IMR-90 (cell line): ENCODE measurements around the gene SEMA6C. TPM values are rescaled to one million over a fixed set of nuclear protein-coding genes. Genes with fewer than 3 reads are reported as not detected.
"Not testable (repeated sequence)": the region's sequence is repeated elsewhere in the genome, so short reads cannot be mapped to it uniquely, and the experiment has no call there.

Experiments used
- ATAC-seq: fragments of 200-7000 bp; cut with Tn5 transposase; 2 replicates; pipeline ENCODE4 v1.9.1; 2020; ENCODE audit warnings: low read depth, mild to moderate bottlenecking, moderate library complexity
- BruUV-seq: library from RNA; stranded (reverse); fragments of 400-500 nt; replicated peaks from 2 replicates; lab custom pipeline; 2021; lab: Mats Ljungman, UMichigan
- CTCF ChIA-PET: fragments of 300-600 bp; formaldehyde crosslinking; extraction: SDS; loops from one replicate; lab custom pipeline; 2021; ENCODE audit warnings: antibody characterized with exemption; lab: Yijun Ruan, JAX
- POLR2A ChIA-PET: fragments of 300-600 bp; sonication (Branson Sonifier 250); formaldehyde crosslinking; loops from one replicate; lab custom pipeline; 2022; ENCODE audit warnings: antibody characterized with exemption; ENCODE audit not compliant: unreplicated experiment; lab: Charles Lee
- DNase-seq: peaks from one replicate; pipeline ENCODE4 v3.0.0; 2013
- H2AFZ ChIP-seq: replicated peaks from 2 replicates; pipeline ENCODE3; 2013; ENCODE audit warnings: low read length, mild to moderate bottlenecking; ENCODE audit not compliant: poor library complexity
- H2AK5ac ChIP-seq: 2 replicates; pipeline ENCODE4 v1.6.1; 2013; ENCODE audit warnings: low read depth, low read length, inconsistent platforms
- H2AK9ac ChIP-seq: replicated peaks from 2 replicates; pipeline ENCODE3; 2013; ENCODE audit warnings: mild to moderate bottlenecking, low read depth, low read length, moderate library complexity; ENCODE audit not compliant: poor library complexity
- H2BK120ac ChIP-seq: 2 replicates; pipeline ENCODE4 v1.6.1; 2013; ENCODE audit warnings: low read depth, low read length, inconsistent platforms
- H2BK15ac ChIP-seq: 3 replicates; pipeline ENCODE4 v1.6.1; 2013; ENCODE audit warnings: low read depth, low read length, inconsistent platforms
- H2BK20ac ChIP-seq: 2 replicates; pipeline ENCODE4 v1.6.1; 2013; ENCODE audit warnings: low read depth, mild to moderate bottlenecking, inconsistent platforms, low read length, moderate library complexity
- H2BK5ac ChIP-seq: 2 replicates; pipeline ENCODE4 v1.6.1; 2013; ENCODE audit warnings: mild to moderate bottlenecking, low read depth, low read length, inconsistent platforms; ENCODE audit not compliant: poor library complexity, severe bottlenecking
- H3K14ac ChIP-seq: replicated peaks from 2 replicates; pipeline ENCODE4 v1.6.1; 2013; ENCODE audit warnings: low read depth, low read length, inconsistent platforms
- H3K18ac ChIP-seq: 2 replicates; pipeline ENCODE4 v1.6.1; 2013; ENCODE audit warnings: low read depth, low read length, control low read depth
- H3K23ac ChIP-seq: 2 replicates; pipeline ENCODE4 v1.6.1; 2013; ENCODE audit warnings: low read depth, low read length, inconsistent platforms
- H3K27ac ChIP-seq: 2 replicates; pipeline ENCODE4 v1.5.1; 2013; ENCODE audit warnings: mild to moderate bottlenecking, control low read depth, low read length; ENCODE audit not compliant: insufficient read depth
- H3K27me3 ChIP-seq: 2 replicates; pipeline ENCODE4 v1.6.1; 2013; ENCODE audit warnings: low read length; ENCODE audit not compliant: control insufficient read depth, insufficient read depth
- H3K36me3 ChIP-seq: 2 replicates; pipeline ENCODE4 v1.6.1; 2013; ENCODE audit warnings: low read length, mixed read lengths; ENCODE audit not compliant: control insufficient read depth, insufficient read depth
- H3K4ac ChIP-seq: 2 replicates; pipeline ENCODE4 v1.6.1; 2013; ENCODE audit warnings: low read depth, low read length, inconsistent platforms
- H3K4me1 ChIP-seq: 2 replicates; pipeline ENCODE4 v1.6.1; 2013; ENCODE audit warnings: low read length, mixed read lengths; ENCODE audit not compliant: control insufficient read depth, insufficient read depth
- H3K4me2 ChIP-seq: 2 replicates; pipeline ENCODE4 v1.6.1; 2013; ENCODE audit warnings: low read depth, mild to moderate bottlenecking, control low read depth, low read length, moderate library complexity
- H3K4me3 ChIP-seq: 2 replicates; pipeline ENCODE4 v1.5.1; 2013; ENCODE audit warnings: low read depth, mild to moderate bottlenecking, control low read depth, low read length, moderate library complexity; ENCODE audit not compliant: insufficient read depth
- H3K56ac ChIP-seq: 2 replicates; pipeline ENCODE4 v1.6.1; 2013; ENCODE audit warnings: low read length, inconsistent platforms; ENCODE audit not compliant: insufficient read depth; ENCODE audit errors: extremely low read depth
- H3K79me1 ChIP-seq, 2 experiments: 2 replicates each; pipeline ENCODE4 v1.6.1; 2013; ENCODE audit warnings: low read length in 2 of 2, inconsistent platforms in 1 of 2, low read depth in 1 of 2
- H3K9ac ChIP-seq: 2 replicates; pipeline ENCODE4 v1.6.1; 2013; ENCODE audit warnings: low read depth, low read length, control low read depth
- H3K9me1 ChIP-seq: 2 replicates; pipeline ENCODE4 v1.6.1; 2013; ENCODE audit warnings: low read length, inconsistent platforms; ENCODE audit not compliant: insufficient read depth
- H3K9me3 ChIP-seq: 2 replicates; pipeline ENCODE4 v1.6.1; 2013; ENCODE audit warnings: low read length; ENCODE audit not compliant: control insufficient read depth, insufficient read depth
- H4K20me1 ChIP-seq: 2 replicates; pipeline ENCODE4 v1.6.1; 2013; ENCODE audit warnings: low read length, inconsistent platforms; ENCODE audit not compliant: insufficient read depth
- H4K5ac ChIP-seq: 2 replicates; pipeline ENCODE4 v1.6.1; 2013; ENCODE audit warnings: mild to moderate bottlenecking, low read depth, low read length, control low read depth
- H4K8ac ChIP-seq, 2 experiments: 2 replicates each; pipeline ENCODE4 v1.6.1; 2013; ENCODE audit warnings: low read depth in 2 of 2, low read length in 2 of 2, control low read depth in 1 of 2, inconsistent platforms in 1 of 2
- H4K91ac ChIP-seq: 2 replicates; pipeline ENCODE4 v1.6.1; 2013; ENCODE audit warnings: low read depth, low read length, inconsistent platforms; ENCODE audit not compliant: insufficient read depth
- MAZ ChIP-seq: IDR thresholded peaks from 2 replicates; pipeline ENCODE4 v1.6.1; 2012; ENCODE audit warnings: low read depth, mild to moderate bottlenecking, low read length, improper control_type of control experiment, moderate library complexity, borderline replicate concordance
- WGBS, 2 experiments: methylation state at CpG; one replicate each; pipeline versions ENCODE4 v1.1.5 to v1.1.7; 2013; ENCODE audit warnings: missing lambda C conversion rate in 2 of 2; ENCODE audit not compliant: insufficient read length in 1 of 2; ENCODE audit errors: extremely low coverage in 2 of 2; 5-methylcytosine and 5-hydroxymethylcytosine counted together
- dilution Hi-C: fragments of 300-500 bp; cut with HindIII; formaldehyde crosslinking; loops from one replicate; pipeline ENCODE4 v1.14.3; 2018; ENCODE audit warnings: low sequenced_read_pairs; ENCODE audit not compliant: unreplicated experiment
- in situ Hi-C: fragments of 300-500 bp; cut with MboI; formaldehyde crosslinking; loops from 3 replicates; pipeline ENCODE4 v1.14.3; 2019; ENCODE audit warnings: low sequenced_read_pairs, inconsistent platforms, mixed read lengths
- intact Hi-C: fragments of 100-400 bp; cut with micrococcal nuclease; formaldehyde crosslinking; loops from 2 replicates; pipeline ENCODE4 v1.10.0; 2022
- polyA plus RNA-seq, 3 experiments: library from polyadenylated mRNA; depleted of rRNA; stranded (reverse); fragments of >200 nt; gene quantifications; 2 replicates each; pipeline ENCODE4 v1.2.3, GENCODE V29; 2012; ENCODE audit warnings: low replicate concordance in 1 of 3
- total RNA-seq: library from RNA; depleted of rRNA; stranded (reverse); fragments of >200 nt; gene quantifications from 2 replicates; pipeline ENCODE4 v1.2.3, GENCODE V29; 2012
- TF ChIP-seq, protein P1 (sequence below): fragments of 150-350 bp; IDR thresholded peaks from 2 replicates; pipeline ENCODE4 v1.6.1; 2017; ENCODE audit warnings: mild to moderate bottlenecking, antibody characterized with exemption, low read length, low read depth

The SEMA6C gene
- total and polyA plus RNA-seq, 2 of the 4 experiments (the other 2 are of a cell fraction): 0.36 to 2.0 TPM

GRCh38 chr1:151189637-151190445 lies 43.4 kb upstream of the SEMA6C start, which contains the start of gene VPS72 (continued):
- TF ChIP-seq, protein P1, sequence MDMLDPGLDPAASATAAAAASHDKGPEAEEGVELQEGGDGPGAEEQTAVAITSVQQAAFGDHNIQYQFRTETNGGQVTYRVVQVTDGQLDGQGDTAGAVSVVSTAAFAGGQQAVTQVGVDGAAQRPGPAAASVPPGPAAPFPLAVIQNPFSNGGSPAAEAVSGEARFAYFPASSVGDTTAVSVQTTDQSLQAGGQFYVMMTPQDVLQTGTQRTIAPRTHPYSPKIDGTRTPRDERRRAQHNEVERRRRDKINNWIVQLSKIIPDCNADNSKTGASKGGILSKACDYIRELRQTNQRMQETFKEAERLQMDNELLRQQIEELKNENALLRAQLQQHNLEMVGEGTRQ: no peak
- TF ChIP-seq MAZ: peak; percentile 91

DNA sequence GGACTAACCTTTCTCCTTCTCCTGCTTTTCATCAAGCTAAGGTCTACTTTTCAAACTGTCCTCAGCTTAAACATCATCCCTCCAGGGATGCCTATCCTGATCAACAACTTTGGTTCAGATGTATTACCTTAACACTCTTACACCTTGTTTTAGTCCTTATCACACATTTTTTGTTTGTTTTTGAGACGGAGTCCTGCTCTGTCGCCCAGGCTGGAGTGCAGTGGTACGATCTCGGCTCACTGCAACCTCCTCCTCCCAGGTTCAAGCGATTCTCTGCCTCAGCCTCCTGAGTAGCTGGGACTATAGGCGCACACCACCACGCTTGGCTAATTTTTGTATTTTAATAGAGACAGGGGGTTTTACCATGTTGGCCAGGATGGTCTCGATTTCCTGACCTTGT lies 42.2 kb upstream of the SEMA6C start:
- H4K5ac ChIP-seq, H2BK120ac ChIP-seq, H2AFZ ChIP-seq, intact Hi-C loops, H3K27me3 ChIP-seq, H2AK5ac ChIP-seq, in situ Hi-C loops, H3K56ac ChIP-seq, H3K4me1 ChIP-seq, ATAC-seq, H3K4ac ChIP-seq, H2AK9ac ChIP-seq, BruUV-seq, POLR2A ChIA-PET, dilution Hi-C loops, H3K18ac ChIP-seq, H2BK15ac ChIP-seq, H2BK5ac ChIP-seq, H2BK20ac ChIP-seq, H4K8ac ChIP-seq, H3K27ac ChIP-seq, H4K20me1 ChIP-seq, H3K9me3 ChIP-seq, DNase-seq, H4K91ac ChIP-seq: not testable (repeated sequence)
- peak overlapping the region; percentile 19 for H3K23ac ChIP-seq
- H3K79me1 ChIP-seq: peaks cover 29 to 45% of the 10 kb centered on the region in 2 experiments
- CTCF ChIA-PET: interaction anchor here (0.5 kb wide), 1 partner anchor 31 kb away, joined by 4 read pairs; no protein-coding TSS in a partner anchor
- no CpG with 5 or more reads among the region's 8 CpGs for WGBS, 2 experiments
- 0 out of 2 replicates have a peak overlapping the region, but pooled peaks have one; percentile 93 for H3K9ac ChIP-seq
- H3K14ac ChIP-seq: 0 out of 2 replicates have a peak overlapping the region, but pooled peaks have one; percentile 0
- peaks cover 12% of the 10 kb centered on the region; the same call in 1 of the 2 replicates for H3K9me1 ChIP-seq
- H3K36me3 ChIP-seq: peaks cover 16% of the 10 kb centered on the region
- H3K4me3 ChIP-seq: peak overlapping the region; percentile 73
- peak overlapping the region; percentile 84 for H3K4me2 ChIP-seq
